ENCODE measurements around the gene METTL13. TPM values are rescaled to one million over a fixed set of nuclear protein-coding genes. Genes with fewer than 3 reads are reported as not detected.

The METTL13 gene
- total and polyA plus RNA-seq, 4 donors, result 10.4 to 28.4 (median 23.8) TPM

DNA sequence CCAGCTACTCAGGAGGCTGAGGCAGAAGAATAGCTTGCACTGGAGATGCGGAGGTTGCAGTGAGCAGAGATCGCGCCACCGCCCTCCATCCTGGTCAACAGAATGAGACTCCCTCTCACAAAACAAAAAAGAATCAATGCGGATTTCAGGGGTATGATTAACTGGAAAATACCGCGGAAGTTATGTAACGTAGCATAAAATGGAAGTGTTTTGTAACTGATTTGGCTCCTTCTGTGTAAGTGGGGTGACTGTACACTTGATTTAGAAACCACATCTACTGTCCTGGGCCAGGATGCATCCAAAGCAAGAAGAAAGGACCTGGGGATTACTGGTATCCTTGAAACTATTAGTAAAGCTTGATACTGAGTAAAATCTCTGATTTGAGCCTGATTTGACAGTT is 36.5 kb upstream of the METTL13 start:
- no peaks in the 10 kb centered on the region for H3K9me3 ChIP-seq (ENCODE audit: control insufficient read depth in 4 of 4, insufficient read depth in 3 of 4, low read length in 3 of 4)
- no peak for ATAC-seq (ENCODE audit: insufficient read depth, low FRiP score)
- 71 to 90% methylated on average over 8 of the region's 8 CpGs for WGBS, 2 donors

DNA sequence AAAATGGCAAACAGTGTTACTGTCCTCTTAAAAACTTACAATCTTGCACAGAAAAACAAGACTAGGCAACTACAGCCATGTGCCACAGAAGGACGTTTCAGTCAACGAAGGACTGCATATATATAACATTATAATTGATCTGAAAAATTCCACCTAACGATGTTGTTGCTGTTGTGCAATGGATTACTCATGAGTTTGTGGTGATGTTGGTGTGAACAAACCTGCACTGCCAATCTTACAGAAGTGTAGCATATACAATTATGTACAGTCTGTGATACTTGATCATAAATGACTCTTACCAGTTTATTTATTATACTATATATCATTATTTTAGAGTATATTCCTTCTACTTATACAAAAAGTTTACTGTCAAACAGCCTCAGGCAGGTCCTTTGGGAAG is 32.8 kb upstream of the METTL13 start:
- Histone ChIP-seq H3K4me3 (no peak overlapping the region), H3K27ac (ENCODE audit: low read depth in 1 of 2, low read length in 1 of 2) (no peak overlapping the region), H3K4me1 (ENCODE audit: control insufficient read depth in 5 of 5, insufficient read depth in 5 of 5, low read length in 5 of 5) (peaks cover 0 to 3% (median under 1%) of the 10 kb centered on the region in 5 donors), H3K27me3 (ENCODE audit: control insufficient read depth in 3 of 3, insufficient read depth in 3 of 3, low read length in 2 of 3) (no peaks in the 10 kb centered on the region), H3K36me3 (ENCODE audit: control insufficient read depth in 4 of 4, insufficient read depth in 4 of 4, low read length in 4 of 4) (no peaks in the 10 kb centered on the region), H3K9ac (ENCODE audit: insufficient read depth in 1 of 2, low read length in 2 of 2) (no peak overlapping the region), H3K9me3 (ENCODE audit: control insufficient read depth in 4 of 4, insufficient read depth in 3 of 4, low read length in 3 of 4) (no peaks in the 10 kb centered on the region)
- TF ChIP-seq, protein P1, sequence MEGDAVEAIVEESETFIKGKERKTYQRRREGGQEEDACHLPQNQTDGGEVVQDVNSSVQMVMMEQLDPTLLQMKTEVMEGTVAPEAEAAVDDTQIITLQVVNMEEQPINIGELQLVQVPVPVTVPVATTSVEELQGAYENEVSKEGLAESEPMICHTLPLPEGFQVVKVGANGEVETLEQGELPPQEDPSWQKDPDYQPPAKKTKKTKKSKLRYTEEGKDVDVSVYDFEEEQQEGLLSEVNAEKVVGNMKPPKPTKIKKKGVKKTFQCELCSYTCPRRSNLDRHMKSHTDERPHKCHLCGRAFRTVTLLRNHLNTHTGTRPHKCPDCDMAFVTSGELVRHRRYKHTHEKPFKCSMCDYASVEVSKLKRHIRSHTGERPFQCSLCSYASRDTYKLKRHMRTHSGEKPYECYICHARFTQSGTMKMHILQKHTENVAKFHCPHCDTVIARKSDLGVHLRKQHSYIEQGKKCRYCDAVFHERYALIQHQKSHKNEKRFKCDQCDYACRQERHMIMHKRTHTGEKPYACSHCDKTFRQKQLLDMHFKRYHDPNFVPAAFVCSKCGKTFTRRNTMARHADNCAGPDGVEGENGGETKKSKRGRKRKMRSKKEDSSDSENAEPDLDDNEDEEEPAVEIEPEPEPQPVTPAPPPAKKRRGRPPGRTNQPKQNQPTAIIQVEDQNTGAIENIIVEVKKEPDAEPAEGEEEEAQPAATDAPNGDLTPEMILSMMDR (IDR thresholded peaks at IDR 0.05; ENCODE audit: control extremely low read depth, extremely low read depth), result no peak
- no peak for ATAC-seq (ENCODE audit: insufficient read depth, low FRiP score)
- 65 to 75% methylated on average over 3 of the region's 3 CpGs for WGBS, 2 donors
- no peak for DNase-seq

More for the DNA sequence above, 36.5 kb upstream of the METTL13 start:
- H3K9ac ChIP-seq (ENCODE audit: insufficient read depth in 1 of 2, low read length in 2 of 2), result no peak overlapping the region
- H3K4me1 ChIP-seq (ENCODE audit: control insufficient read depth in 5 of 5, insufficient read depth in 5 of 5, low read length in 5 of 5), result peaks cover 1 to 16% (median 7%) of the 10 kb centered on the region in 5 donors
- TF ChIP-seq, protein P1 (IDR thresholded peaks at IDR 0.05; ENCODE audit: control extremely low read depth, extremely low read depth), result no peak
- H3K36me3 ChIP-seq (ENCODE audit: control insufficient read depth in 4 of 4, insufficient read depth in 4 of 4, low read length in 4 of 4), result no peaks in the 10 kb centered on the region
- H3K4me3 ChIP-seq, result no peak overlapping the region
- H3K27ac ChIP-seq (ENCODE audit: low read depth in 1 of 2, low read length in 1 of 2), result no peak overlapping the region
- no peak for DNase-seq
- no peaks in the 10 kb centered on the region for H3K27me3 ChIP-seq (ENCODE audit: control insufficient read depth in 3 of 3, insufficient read depth in 3 of 3, low read length in 2 of 3)

DNA sequence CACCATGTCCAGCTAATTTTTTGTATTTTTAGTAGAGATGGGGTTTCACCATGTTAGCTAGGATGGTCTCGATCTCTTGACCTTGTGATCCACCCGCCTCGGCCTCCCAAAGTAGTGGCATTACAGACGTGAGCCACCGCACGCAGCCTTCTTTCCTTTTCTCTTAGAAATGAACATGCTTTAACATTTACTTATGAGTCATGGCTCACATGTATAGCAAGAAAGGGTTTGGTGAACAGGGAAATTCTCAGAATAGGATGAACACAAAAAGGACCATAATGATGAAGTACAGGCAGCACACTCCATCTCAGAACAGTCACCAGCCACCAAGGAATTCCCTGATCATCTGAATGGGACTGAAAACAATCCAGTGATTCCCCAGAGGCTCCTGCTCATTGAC is 30.2 kb upstream of the METTL13 start:
- H3K27me3 ChIP-seq (ENCODE audit: control insufficient read depth in 3 of 3, insufficient read depth in 3 of 3, low read length in 2 of 3), result no peaks in the 10 kb centered on the region
- no peaks in the 10 kb centered on the region for H3K36me3 ChIP-seq (ENCODE audit: control insufficient read depth in 4 of 4, insufficient read depth in 4 of 4, low read length in 4 of 4)
- 96 to 98% methylated on average over 6 of the region's 6 CpGs for WGBS, 2 donors
- H3K4me3 ChIP-seq, result no peak overlapping the region
- no peak for ATAC-seq (ENCODE audit: insufficient read depth, low FRiP score)
- TF ChIP-seq, protein P1 (IDR thresholded peaks at IDR 0.05; ENCODE audit: control extremely low read depth, extremely low read depth), result no peak
- H3K4me1 ChIP-seq (ENCODE audit: control insufficient read depth in 5 of 5, insufficient read depth in 5 of 5, low read length in 5 of 5), result peaks cover 0 to 7% (median 0%) of the 10 kb centered on the region in 5 donors
- H3K27ac ChIP-seq (ENCODE audit: low read depth in 1 of 2, low read length in 1 of 2), result no peak overlapping the region
- DNase-seq, result no peak
- no peak overlapping the region for H3K9ac ChIP-seq (ENCODE audit: insufficient read depth in 1 of 2, low read length in 2 of 2)
- no peaks in the 10 kb centered on the region for H3K9me3 ChIP-seq (ENCODE audit: control insufficient read depth in 4 of 4, insufficient read depth in 3 of 4, low read length in 3 of 4)

DNA sequence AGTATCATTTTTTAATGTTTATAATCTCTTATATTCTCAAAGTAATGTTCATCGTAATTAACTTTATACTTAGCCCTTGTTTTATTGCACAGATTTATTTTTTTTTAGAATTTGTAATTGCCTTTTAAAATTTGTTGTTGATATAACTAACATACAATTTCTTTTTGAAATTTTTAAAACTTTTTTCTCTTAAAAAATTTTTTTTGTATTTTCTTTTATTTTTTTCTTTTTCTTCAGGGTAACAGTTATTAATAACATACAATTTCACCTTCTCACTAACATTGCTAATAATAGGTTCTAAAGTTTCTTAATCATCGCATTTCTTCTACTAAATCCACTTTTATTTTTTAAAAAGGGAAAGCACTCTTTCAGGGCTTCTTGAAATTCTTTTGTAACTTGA is 28.3 kb upstream of the METTL13 start:
- Histone ChIP-seq H3K27ac (ENCODE audit: low read depth in 1 of 2, low read length in 1 of 2) (no peak overlapping the region), H3K9me3 (ENCODE audit: control insufficient read depth in 4 of 4, insufficient read depth in 3 of 4, low read length in 3 of 4) (no peaks in the 10 kb centered on the region), H3K27me3 (ENCODE audit: control insufficient read depth in 3 of 3, insufficient read depth in 3 of 3, low read length in 2 of 3) (no peaks in the 10 kb centered on the region), H3K36me3 (ENCODE audit: control insufficient read depth in 4 of 4, insufficient read depth in 4 of 4, low read length in 4 of 4) (no peaks in the 10 kb centered on the region), H3K9ac (ENCODE audit: insufficient read depth in 1 of 2, low read length in 2 of 2) (no peak overlapping the region), H3K4me3 (no peak overlapping the region), H3K4me1 (ENCODE audit: control insufficient read depth in 5 of 5, insufficient read depth in 5 of 5, low read length in 5 of 5) (peaks cover 0 to 7% (median 0%) of the 10 kb centered on the region in 5 donors)
- TF ChIP-seq, protein P1 (IDR thresholded peaks at IDR 0.05; ENCODE audit: control extremely low read depth, extremely low read depth), result no peak
- 99% methylated on average over 2 of the region's 2 CpGs for WGBS, 2 donors
- DNase-seq (no peak), ATAC-seq (ENCODE audit: insufficient read depth, low FRiP score) (no peak)
